SU-DHL-6 (cell line): Measurements from ENCODE around the gene LPAR1.

Source experiments
- H2AFZ ChIP-seq: fragments of 200-600 bp; sonication (generic); 2 replicates; pipeline ENCODE4 v1.6.1; 2014; ENCODE audit warnings: low read depth, mild to moderate bottlenecking, moderate library complexity, mixed read lengths, antibody characterized with exemption, low read length; ENCODE audit not compliant: severe bottlenecking
- H3F3A ChIP-seq: fragments of 200-600 bp; shearing (Covaris generic); 2 replicates; pipeline ENCODE4 v1.6.0; 2016; ENCODE audit warnings: antibody characterized with exemption, mild to moderate bottlenecking; ENCODE audit not compliant: insufficient read depth
- H3K27ac ChIP-seq: fragments of 200-600 bp; sonication (generic); 2 replicates; pipeline ENCODE4 v1.5.1; 2016; ENCODE audit warnings: low read depth, mild to moderate bottlenecking, low read length, moderate library complexity, mixed read lengths
- H3K27me3 ChIP-seq: fragments of 200-600 bp; sonication (generic), shearing (Covaris generic); 2 replicates; pipeline ENCODE4 v1.6.0; 2014; ENCODE audit warnings: mild to moderate bottlenecking, low read length
- H3K36me3 ChIP-seq: fragments of 200-600 bp; sonication (generic); 2 replicates; pipeline ENCODE4 v1.6.1; 2014; ENCODE audit warnings: mild to moderate bottlenecking, low read length, mixed read lengths
- H3K4me2 ChIP-seq: fragments of 300-600, 200-600 bp; shearing (Covaris generic), sonication (generic); 2 replicates; pipeline ENCODE4 v1.6.0; 2014; ENCODE audit warnings: low read length, low read depth, mild to moderate bottlenecking; ENCODE audit not compliant: poor library complexity, severe bottlenecking
- H3K4me3 ChIP-seq: fragments of 200-600 bp; sonication (generic); 2 replicates; pipeline ENCODE4 v1.5.1; 2014; ENCODE audit warnings: antibody characterized with exemption, low read length, mild to moderate bottlenecking, mixed read lengths; ENCODE audit not compliant: insufficient read depth, poor library complexity, severe bottlenecking
- H3K79me2 ChIP-seq: fragments of 200-600 bp; sonication (generic); 2 replicates; pipeline ENCODE4 v1.6.1; 2014; ENCODE audit warnings: mild to moderate bottlenecking, low read length, moderate library complexity; ENCODE audit not compliant: insufficient read depth
- H3K9ac ChIP-seq: fragments of 200-600 bp; sonication (generic); 2 replicates; pipeline ENCODE4 v1.7.0; 2014; ENCODE audit warnings: mild to moderate bottlenecking, low read length
- H3K9me2 ChIP-seq: fragments of 200-600 bp; sonication (generic); replicated peaks from 2 replicates; pipeline ENCODE4 v1.6.1; 2014; ENCODE audit warnings: low read length; ENCODE audit not compliant: insufficient read depth
- H3K9me3 ChIP-seq: fragments of 200-600 bp; sonication (generic); 2 replicates; pipeline ENCODE4 v1.6.1; 2014; ENCODE audit warnings: low read length, mixed read lengths; ENCODE audit not compliant: insufficient read depth
- H4K20me1 ChIP-seq: fragments of 200-600 bp; sonication (generic); 2 replicates; pipeline ENCODE4 v1.6.1; 2014; ENCODE audit warnings: low read depth, mild to moderate bottlenecking, antibody characterized with exemption, low read length, moderate library complexity, mixed read lengths
- CTCF ChIP-seq: fragments of 200-600 bp; sonication (generic); IDR thresholded peaks from one replicate; pipeline ENCODE4 v1.5.1; 2017; ENCODE audit warnings: antibody characterized with exemption, mild to moderate bottlenecking, low read length, moderate library complexity; ENCODE audit not compliant: insufficient read depth, poor library complexity, severe bottlenecking
- EZH2phosphoT487 ChIP-seq: fragments of 200-600 bp; sonication (generic), shearing (Covaris generic); conservative IDR thresholded peaks from 2 replicates; pipeline ENCODE4 v1.6.1; 2018; ENCODE audit warnings: mild to moderate bottlenecking, antibody characterized with exemption, low read length, moderate library complexity, mixed read lengths

The LPAR1 gene

GRCh38 chr9:110947491-110948044 is 90.7 kb downstream of the LPAR1 start:
- no peaks in the 10 kb centered on the region for H3F3A ChIP-seq
- no peak overlapping the region for H3K9ac ChIP-seq
- no peaks in the 10 kb centered on the region for H3K36me3 ChIP-seq
- no peak overlapping the region for H3K4me2 ChIP-seq
- H3K4me3 ChIP-seq = no peak overlapping the region
- H3K27ac ChIP-seq = no peak overlapping the region
- H3K27me3 ChIP-seq = no peaks in the 10 kb centered on the region
- H2AFZ ChIP-seq = no peak overlapping the region
- no peaks in the 10 kb centered on the region for H3K9me3 ChIP-seq
- TF ChIP-seq EZH2phosphoT487 = no peak
- no peak for TF ChIP-seq CTCF
- no peaks in the 10 kb centered on the region for H3K9me2 ChIP-seq
- no peaks in the 10 kb centered on the region for H3K79me2 ChIP-seq
- no peaks in the 10 kb centered on the region for H4K20me1 ChIP-seq

- TF ChIP-seq CTCF (no peak), EZH2phosphoT487 (no peak)
- H4K20me1 ChIP-seq = no peaks in the 10 kb centered on the region
- H3K4me3 ChIP-seq = no peak overlapping the region
- no peak overlapping the region for H3K4me2 ChIP-seq
- H3K9ac ChIP-seq = no peak overlapping the region
- H2AFZ ChIP-seq = no peak overlapping the region
- H3K79me2 ChIP-seq = no peaks in the 10 kb centered on the region
- H3F3A ChIP-seq = no peaks in the 10 kb centered on the region
- H3K9me3 ChIP-seq = no peaks in the 10 kb centered on the region
- no peaks in the 10 kb centered on the region for H3K27me3 ChIP-seq
- H3K9me2 ChIP-seq = no peaks in the 10 kb centered on the region
- H3K27ac ChIP-seq = no peak overlapping the region
- no peaks in the 10 kb centered on the region for H3K36me3 ChIP-seq
Measured at GRCh38 chr9:110942522-110942921, 95.7 kb downstream of the LPAR1 start.

GRCh38 chr9:110940951-110941557 is 97.2 kb downstream of the LPAR1 start:
- no peak for TF ChIP-seq CTCF
- no peak for TF ChIP-seq EZH2phosphoT487
- H4K20me1 ChIP-seq = no peaks in the 10 kb centered on the region
- H3K27ac ChIP-seq = no peak overlapping the region
- no peaks in the 10 kb centered on the region for H3F3A ChIP-seq
- no peak overlapping the region for H3K4me2 ChIP-seq
- no peak overlapping the region for H2AFZ ChIP-seq
- no peaks in the 10 kb centered on the region for H3K9me2 ChIP-seq
- no peaks in the 10 kb centered on the region for H3K27me3 ChIP-seq
- H3K79me2 ChIP-seq = no peaks in the 10 kb centered on the region
- H3K9ac ChIP-seq = no peak overlapping the region
- no peaks in the 10 kb centered on the region for H3K9me3 ChIP-seq
- H3K4me3 ChIP-seq = no peak overlapping the region
- H3K36me3 ChIP-seq = no peaks in the 10 kb centered on the region
